Measurements from ENCODE around the gene HPGD.

HPGD gene

DNA sequence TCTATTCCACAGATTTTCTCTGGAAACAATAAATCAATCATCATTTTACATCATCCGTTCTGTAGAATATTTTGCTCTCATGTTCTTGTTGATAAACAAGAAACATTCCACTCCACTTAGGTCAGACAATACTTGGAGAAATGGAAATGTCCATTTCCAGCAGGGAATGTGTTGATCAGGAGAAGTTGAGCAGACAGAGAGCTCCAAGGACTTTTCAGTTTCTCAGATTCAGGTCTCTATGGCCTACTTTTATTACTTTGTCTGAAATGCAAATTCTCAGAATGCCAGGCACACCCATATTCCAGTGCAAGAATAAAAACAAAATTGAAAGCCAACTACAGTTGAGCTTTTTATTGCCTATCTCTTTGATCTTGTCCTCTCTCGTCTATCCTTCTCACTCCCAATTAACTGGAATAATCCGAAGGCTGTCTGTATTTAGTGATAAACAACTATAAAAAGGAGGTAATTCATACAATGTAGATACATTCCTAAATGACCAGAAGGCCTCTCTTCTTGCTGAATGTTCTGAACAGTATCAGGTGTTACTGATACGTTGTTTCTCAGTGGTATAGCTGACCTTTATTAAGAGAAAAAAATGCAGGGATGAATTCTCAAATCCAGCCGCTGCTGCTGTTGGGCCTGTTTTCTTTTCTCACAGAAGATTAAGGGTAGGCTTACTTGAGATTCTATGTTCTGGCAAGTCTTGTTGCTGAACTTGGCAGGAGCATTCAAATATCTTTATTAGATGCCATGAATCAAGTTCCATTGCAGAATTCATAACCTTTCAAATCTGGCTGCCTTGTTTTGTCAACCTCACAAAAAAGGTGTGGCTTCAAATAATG is 72.1 kb downstream of the HPGD start:
- no peak for DNase-seq (ENCODE audit: low spot score)
- Histone ChIP-seq H3K27ac (no peak overlapping the region), H3K4me3 (no peak overlapping the region)
- TF ChIP-seq, protein P1, sequence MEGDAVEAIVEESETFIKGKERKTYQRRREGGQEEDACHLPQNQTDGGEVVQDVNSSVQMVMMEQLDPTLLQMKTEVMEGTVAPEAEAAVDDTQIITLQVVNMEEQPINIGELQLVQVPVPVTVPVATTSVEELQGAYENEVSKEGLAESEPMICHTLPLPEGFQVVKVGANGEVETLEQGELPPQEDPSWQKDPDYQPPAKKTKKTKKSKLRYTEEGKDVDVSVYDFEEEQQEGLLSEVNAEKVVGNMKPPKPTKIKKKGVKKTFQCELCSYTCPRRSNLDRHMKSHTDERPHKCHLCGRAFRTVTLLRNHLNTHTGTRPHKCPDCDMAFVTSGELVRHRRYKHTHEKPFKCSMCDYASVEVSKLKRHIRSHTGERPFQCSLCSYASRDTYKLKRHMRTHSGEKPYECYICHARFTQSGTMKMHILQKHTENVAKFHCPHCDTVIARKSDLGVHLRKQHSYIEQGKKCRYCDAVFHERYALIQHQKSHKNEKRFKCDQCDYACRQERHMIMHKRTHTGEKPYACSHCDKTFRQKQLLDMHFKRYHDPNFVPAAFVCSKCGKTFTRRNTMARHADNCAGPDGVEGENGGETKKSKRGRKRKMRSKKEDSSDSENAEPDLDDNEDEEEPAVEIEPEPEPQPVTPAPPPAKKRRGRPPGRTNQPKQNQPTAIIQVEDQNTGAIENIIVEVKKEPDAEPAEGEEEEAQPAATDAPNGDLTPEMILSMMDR (IDR thresholded peaks at IDR 0.05) = no peak

DNA sequence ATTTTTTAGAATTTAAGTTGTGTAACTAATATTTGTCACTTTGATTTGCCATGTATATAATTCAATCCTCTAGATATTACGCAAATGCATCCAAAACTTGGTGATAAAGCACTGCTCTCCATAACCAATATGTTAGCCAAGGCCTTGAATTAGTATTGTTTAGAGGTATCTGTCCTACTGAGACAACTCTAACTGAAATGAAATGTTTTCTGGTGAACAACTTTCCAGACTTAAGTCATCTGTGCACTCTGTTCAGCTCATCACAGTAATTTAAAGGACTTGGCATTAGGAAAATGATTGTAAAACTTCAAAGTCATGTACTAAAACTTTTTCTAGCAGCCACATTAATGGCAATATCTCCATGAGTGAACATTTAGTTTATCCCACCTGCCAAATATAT is 73.1 kb downstream of the HPGD start:
- no peak overlapping the region for H3K4me3 ChIP-seq
- TF ChIP-seq, protein P1 (IDR thresholded peaks at IDR 0.05) = no peak
- DNase-seq (ENCODE audit: low spot score) = no peak
- no peak overlapping the region for H3K27ac ChIP-seq

DNA sequence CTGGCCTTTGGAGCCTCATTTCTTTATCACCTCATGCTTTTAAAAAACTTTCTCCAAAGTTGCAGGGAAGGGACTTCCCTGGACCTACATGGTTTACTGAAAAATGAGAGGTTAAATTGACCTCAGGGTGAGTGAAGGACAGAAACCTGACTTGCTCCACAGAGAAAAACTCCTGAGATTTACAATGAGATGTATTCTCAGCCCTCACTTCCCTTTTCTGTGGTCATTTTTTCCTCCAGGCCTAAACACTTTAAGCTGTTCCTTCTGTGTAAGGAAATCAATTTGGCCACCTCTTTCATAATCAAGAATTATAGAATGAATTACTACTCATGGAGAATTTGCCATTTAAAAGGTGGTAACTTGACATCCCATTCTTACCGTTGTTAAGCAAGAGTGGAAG is 77.9 kb downstream of the HPGD start:
- H3K27ac ChIP-seq = no peak overlapping the region
- TF ChIP-seq, protein P1 (IDR thresholded peaks at IDR 0.05) = no peak
- H3K4me3 ChIP-seq = no peak overlapping the region
- DNase-seq (ENCODE audit: low spot score) = no peak
